Embryonic facial prominence (tissue), 1 donor: Measurements from ENCODE around the gene SPEF2.

Experiments
- DNase-seq: peaks from one replicate; pipeline ENCODE4 v3.0.0-alpha.2; 2016; ENCODE audit errors: extremely low spot score

Gene SPEF2

GRCh38 chr5:35735718-35736117 is 118.1 kb downstream of the SPEF2 start:
- DNase-seq = no peak

- no peak for DNase-seq
Measured at GRCh38 chr5:35736280-35736679, 118.6 kb downstream of the SPEF2 start.

GRCh38 chr5:35741126-35741716 is 123.6 kb downstream of the SPEF2 start:
- no peak for DNase-seq

DNA sequence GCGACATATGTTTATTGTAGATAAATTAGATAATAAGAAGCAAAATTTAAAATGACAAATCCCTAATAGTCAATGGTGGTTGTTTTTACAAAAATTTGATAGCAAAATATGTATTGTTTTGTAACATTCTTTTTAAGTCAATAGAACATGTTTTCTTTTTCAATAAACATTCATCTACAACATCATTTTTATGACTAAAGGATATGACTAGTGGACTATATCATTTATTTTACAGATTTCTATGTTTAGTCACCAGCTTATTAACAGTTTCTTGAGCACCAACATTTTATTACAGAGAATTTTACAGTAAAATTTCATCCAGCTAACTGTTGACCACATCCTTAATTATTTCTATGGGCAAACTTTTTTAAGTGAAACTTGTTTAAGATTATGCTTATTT is 124.3 kb downstream of the SPEF2 start:
- no peak for DNase-seq

DNA sequence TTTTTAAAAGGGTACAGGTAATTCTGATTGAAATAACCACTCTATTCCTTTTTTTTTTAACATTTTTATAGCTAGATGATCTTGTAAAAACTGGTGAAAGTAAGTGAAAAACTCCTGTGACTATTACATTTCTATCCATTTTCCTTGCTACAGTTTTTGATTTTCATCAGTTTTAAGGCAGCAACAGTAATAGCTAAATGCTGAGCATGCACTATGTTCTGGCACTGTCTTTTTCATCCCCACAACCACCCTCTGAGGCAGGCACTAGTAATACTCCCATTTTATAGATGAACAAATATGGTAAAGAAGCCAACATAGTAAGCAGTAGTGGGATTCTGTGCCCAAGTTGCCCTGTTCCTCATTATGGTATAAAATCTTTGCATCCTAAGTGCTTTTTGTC is 126.0 kb downstream of the SPEF2 start:
- DNase-seq = no peak

- DNase-seq = no peak
Measured at GRCh38 chr5:35745193-35745592, 127.5 kb downstream of the SPEF2 start.

DNA sequence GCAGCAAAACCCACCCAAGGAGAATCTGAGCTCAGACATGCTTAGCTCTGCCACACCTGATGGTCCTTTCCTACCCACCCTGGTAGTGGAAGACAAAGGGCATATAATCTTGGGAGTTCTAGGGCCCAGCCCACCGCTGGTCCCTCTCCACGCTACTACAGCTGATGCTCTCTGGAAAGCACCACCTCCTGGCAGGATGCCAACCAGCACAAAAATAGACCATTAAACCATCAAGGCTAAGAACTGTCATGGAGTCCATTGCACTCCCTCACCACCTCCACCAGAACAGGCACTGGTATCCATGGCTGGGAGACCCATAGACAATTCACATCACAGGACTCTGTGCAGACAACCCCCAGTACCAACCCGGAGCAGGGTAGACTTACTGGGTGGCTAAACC is 128.0 kb downstream of the SPEF2 start:
- DNase-seq = no peak

- DNase-seq = no peak
Measured at GRCh38 chr5:35752012-35752411, 134.3 kb downstream of the SPEF2 start.

DNA sequence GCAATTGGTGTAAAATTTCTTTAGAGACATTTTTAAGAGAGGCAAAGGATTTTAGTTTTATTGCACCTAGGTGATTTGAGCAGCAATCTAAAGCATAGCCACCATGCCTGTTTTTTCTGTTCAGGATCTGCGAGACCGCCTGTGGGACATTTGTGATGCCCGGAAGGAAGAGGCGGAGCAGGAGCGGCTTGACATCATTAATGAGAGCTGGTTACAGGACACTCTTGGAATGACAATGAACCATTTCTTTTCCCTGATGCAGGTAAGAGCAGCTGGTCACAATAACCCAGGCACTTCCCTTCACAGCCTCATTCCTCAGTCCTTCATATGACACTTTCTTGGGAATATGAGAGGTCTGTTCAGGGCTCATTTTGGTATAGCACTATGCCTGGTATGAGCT is 135.8 kb downstream of the SPEF2 start:
- DNase-seq = no peak

GRCh38 chr5:35754481-35754880 is 136.8 kb downstream of the SPEF2 start:
- no peak for DNase-seq

GRCh38 chr5:35755966-35756365 is 138.3 kb downstream of the SPEF2 start:
- DNase-seq = no peak

- no peak for DNase-seq
Measured at GRCh38 chr5:35758151-35758724, 140.6 kb downstream of the SPEF2 start.

DNA sequence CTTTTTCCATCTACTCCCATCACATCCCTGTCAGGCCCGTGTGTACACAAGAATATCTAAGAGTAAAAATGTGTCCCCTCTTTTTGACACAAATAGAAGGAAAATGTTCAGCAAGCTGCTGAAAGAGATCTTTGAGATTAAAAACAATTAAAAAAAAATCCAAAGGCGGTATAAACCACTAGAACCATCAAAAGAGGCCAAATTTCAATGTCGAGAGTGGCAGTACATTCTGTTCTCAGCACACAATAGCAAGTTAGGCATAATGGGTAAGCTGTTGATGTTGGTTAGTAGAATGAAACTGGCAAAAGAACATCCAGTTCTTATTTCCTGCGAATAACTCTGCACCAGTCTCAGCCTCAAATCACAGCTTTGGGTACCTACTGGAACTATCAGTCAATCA is 143.9 kb downstream of the SPEF2 start:
- DNase-seq = no peak

- no peak for DNase-seq
Measured at GRCh38 chr5:35762368-35762767, 144.7 kb downstream of the SPEF2 start.

DNA sequence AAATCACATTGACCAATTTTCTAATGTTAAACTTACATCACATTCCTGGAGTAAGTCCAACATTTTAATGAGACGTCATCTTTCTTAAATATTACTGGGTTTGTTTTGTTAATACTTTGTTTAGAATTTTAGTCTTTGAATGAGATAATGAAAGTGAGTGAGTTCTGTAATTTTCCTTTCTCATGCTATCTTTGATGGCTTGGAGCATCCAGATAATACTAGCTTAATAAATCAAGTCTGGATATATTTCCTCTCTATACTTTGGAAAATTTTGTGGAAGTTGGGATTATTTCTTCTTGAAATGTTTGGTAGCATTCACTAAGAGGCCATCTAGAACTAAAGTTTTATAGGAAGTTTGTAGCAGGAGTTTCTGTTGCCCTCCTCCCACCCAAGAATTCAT is 148.3 kb downstream of the SPEF2 start:
- no peak for DNase-seq

- no peak for DNase-seq
Measured at GRCh38 chr5:35771300-35771699, 153.6 kb downstream of the SPEF2 start.

DNA sequence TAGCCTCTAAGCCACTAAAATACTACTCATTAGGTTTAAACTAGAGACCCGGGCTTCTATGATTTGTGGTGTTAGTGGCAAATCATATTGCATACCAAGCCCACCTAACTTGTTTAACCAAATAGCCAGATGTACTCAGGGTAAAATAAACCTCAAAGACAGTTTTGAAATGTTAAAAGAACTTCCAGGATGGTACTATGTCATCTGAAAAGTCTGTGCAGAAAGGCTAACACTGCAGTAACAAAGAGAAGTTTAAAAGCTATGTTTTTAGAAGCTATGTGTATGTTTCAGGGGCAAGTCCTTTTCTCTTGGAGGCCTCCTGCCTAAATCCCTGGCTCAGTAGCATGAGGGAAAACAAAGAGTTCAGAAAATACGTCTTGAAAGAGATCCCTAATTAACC is 154.2 kb downstream of the SPEF2 start:
- DNase-seq = no peak

DNA sequence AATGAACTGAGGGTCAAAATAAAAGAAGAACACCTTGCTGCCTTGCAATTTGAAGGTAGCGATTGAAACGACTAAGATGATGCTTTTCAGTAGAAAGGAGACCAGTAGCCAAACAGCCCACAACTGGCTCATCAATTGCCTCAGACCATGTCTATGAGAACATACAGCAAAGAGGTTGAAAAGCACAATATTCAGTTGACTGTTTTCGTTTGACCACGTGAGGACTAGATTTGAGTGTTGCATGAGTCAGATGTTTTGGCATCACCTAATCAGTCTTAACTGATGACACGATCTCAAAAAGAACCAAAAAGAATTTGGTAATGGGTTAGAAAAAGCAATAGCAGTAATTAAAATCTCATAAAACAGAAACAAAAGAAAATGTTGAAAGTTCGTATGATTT is 156.3 kb downstream of the SPEF2 start:
- no peak for DNase-seq

DNA sequence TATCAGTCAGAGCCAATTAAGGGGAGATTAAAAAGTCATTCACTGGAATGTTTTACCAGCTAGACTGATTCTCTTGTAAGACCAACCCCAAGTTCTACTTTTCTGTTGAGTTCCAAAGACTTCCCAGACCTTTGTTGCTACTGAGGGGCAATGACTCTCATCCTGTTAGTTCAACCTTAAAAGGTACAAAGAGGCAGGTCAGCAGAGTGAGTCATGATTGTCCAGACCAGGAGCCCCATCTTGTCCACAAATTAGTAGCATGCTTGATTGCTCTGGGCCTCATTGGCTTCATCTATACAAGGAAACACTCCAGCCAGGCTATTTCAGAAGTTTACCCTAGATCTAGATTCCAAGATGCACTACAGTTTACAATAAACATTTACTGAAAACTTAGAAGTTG is 159.1 kb downstream of the SPEF2 start:
- no peak for DNase-seq

DNA sequence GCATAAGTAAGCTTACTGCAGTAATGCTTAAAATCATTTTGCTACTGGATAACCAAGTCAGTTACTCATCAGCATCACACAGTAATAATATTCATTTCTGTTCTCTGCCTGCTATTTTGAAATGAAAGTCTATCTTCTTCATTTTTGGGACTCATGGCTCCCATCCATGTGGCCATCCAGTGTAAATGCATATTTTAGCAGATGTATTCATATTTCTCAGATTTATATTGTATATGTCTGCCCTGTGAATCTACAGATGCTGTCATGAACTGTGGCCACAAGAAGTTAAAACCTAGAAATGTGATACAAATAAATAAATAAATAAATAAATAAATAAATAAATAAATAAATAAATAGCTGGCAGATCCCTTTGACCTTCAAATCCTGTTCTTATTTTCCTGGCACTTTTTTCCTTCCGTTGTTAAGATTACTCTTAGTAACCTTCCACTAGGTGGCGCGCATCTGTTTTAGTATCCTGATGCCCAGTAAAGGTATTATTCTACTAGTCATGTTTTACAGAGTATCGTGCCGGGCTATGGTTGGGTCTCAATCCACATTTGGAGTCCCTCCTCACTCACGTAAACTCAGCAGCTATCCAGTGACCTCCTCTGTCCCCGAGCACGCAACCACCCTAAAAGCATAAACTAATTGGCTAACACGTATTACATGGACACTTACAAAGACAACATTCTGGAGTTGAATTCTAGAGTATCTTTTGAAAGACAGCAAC is 159.9 kb downstream of the SPEF2 start:
- no peak for DNase-seq

DNA sequence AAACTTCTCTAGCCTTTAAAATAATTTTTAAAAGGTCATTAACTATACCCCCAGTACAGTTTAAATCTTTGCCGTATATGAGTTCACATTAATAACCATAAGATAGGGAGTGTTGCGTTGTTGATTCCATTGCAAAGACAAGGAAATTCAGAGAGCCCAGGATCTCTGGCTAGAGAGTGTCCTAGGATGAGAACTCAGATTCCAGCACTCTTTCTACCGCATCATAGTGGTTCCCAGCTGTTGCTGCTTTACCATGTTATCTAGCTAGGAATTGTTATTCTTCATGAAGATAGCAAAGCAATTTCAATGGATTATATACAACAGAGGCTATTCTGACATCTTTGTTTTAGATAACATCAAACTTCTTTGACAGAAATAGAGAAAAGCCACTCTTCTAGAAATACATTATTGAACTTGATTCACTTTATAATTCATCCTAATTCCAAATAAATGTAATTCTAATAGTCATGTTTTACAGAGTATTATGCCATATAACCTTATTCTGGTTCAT is 160.7 kb downstream of the SPEF2 start:
- DNase-seq = no peak

GRCh38 chr5:35780236-35780635 is 162.6 kb downstream of the SPEF2 start:
- DNase-seq = no peak

GRCh38 chr5:35781181-35781790 is 163.6 kb downstream of the SPEF2 start:
- no peak for DNase-seq
